Osteocyte (in vitro differentiated cells): ENCODE measurements around the gene KCNN2. TPM values are rescaled to one million over a fixed set of nuclear protein-coding genes. Genes with fewer than 3 reads are reported as not detected.

Source experiments
- DNase-seq: peaks from one replicate; pipeline ENCODE4 v3.0.0; 2021; ENCODE audit warnings: mixed read lengths; ENCODE audit not compliant: unreplicated experiment; ENCODE audit errors: extremely low spot score
- H3K27ac Mint-ChIP-seq: one replicate; pipeline ENCODE4 v1.8.0; 2021; ENCODE audit warnings: mild to moderate bottlenecking, mixed read lengths; ENCODE audit not compliant: unreplicated experiment
- H3K27me3 Mint-ChIP-seq: one replicate; pipeline ENCODE4 v1.8.0; 2021; ENCODE audit warnings: mixed read lengths; ENCODE audit not compliant: unreplicated experiment
- H3K36me3 Mint-ChIP-seq: one replicate; pipeline ENCODE4 v1.8.0; 2021; ENCODE audit warnings: mixed read lengths; ENCODE audit not compliant: unreplicated experiment
- H3K4me1 Mint-ChIP-seq: one replicate; pipeline ENCODE4 v1.8.0; 2021; ENCODE audit warnings: mixed read lengths; ENCODE audit not compliant: unreplicated experiment
- H3K4me3 Mint-ChIP-seq: one replicate; pipeline ENCODE4 v1.8.0; 2021; ENCODE audit warnings: mild to moderate bottlenecking, moderate library complexity, mixed read lengths; ENCODE audit not compliant: unreplicated experiment
- H3K9me3 Mint-ChIP-seq: one replicate; pipeline ENCODE4 v1.8.0; 2021; ENCODE audit warnings: mixed read lengths; ENCODE audit not compliant: unreplicated experiment
- CTCF ChIP-seq: fragments of 200-600 bp; sonication (generic); IDR thresholded peaks from 2 replicates; pipeline ENCODE4 v1.5.0; 2021; ENCODE audit warnings: antibody characterized with exemption, mild to moderate bottlenecking, moderate library complexity
- total RNA-seq: library from RNA; stranded (reverse); gene quantifications from 2 replicates; pipeline ENCODE4 v1.2.1, GENCODE V29; 2021

The KCNN2 gene
- total RNA-seq, 1 donor from 2014 or later, result 0.08 TPM

DNA sequence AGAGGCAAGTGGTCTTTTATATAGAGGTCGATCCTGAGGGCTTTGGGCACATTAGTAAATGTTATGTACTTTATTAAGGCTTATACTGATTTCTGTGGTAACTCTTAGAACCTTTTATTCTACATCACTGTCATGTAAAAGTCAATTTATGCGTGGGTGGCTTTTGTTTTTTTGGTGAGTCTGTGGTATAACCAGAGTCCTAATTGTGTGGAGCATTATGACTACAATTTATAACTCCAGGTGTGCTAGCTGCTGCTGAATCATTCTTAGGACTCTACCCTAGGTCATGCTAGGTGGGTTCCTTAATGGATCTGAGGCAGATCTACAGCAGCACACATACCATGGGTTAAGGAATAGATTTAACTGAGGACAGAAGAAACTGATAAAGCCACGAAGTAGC lies 33.9 kb upstream of the KCNN2 start:
- peaks cover 5% of the 10 kb centered on the region for H3K9me3 Mint-ChIP-seq
- H3K36me3 Mint-ChIP-seq, result no peaks in the 10 kb centered on the region
- no peak for TF ChIP-seq CTCF
- DNase-seq, result no peak
- H3K4me3 Mint-ChIP-seq, result no peak overlapping the region
- no peak overlapping the region for H3K27ac Mint-ChIP-seq
- no peaks in the 10 kb centered on the region for H3K4me1 Mint-ChIP-seq
- H3K27me3 Mint-ChIP-seq, result no peaks in the 10 kb centered on the region

- Mint-ChIP-seq H3K27ac (no peak overlapping the region), H3K9me3 (no peaks in the 10 kb centered on the region), H3K4me3 (no peak overlapping the region), H3K27me3 (no peaks in the 10 kb centered on the region), H3K4me1 (peaks cover 12% of the 10 kb centered on the region), H3K36me3 (no peaks in the 10 kb centered on the region)
- no peak for DNase-seq
- no peak for TF ChIP-seq CTCF
These were observed 30.8 kb upstream of the KCNN2 start for GRCh38 chr5:114330916-114331531.

DNA sequence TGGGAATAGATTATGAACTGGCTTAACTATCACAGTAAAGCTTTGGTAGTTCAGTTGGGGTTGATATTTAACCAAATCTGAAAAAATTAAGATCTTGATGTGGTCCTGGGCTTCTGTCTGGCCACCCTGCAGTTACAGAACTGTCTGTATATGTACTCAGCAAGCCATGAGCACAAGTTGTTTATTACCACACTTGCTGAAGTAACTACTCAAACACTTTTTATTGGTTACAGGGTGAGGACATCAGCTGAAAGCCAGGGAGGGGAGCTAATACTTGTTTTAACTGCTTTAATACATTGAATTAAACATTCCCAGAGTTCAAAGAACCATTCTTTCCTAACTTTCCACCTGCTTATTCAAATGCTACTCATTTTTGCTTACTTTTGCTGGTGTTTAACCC lies 29.4 kb upstream of the KCNN2 start:
- Mint-ChIP-seq H3K36me3 (no peaks in the 10 kb centered on the region), H3K4me3 (no peak overlapping the region), H3K27ac (no peak overlapping the region), H3K4me1 (peaks cover 12% of the 10 kb centered on the region), H3K27me3 (no peaks in the 10 kb centered on the region), H3K9me3 (no peaks in the 10 kb centered on the region)
- no peak for DNase-seq
- TF ChIP-seq CTCF, result no peak

DNA sequence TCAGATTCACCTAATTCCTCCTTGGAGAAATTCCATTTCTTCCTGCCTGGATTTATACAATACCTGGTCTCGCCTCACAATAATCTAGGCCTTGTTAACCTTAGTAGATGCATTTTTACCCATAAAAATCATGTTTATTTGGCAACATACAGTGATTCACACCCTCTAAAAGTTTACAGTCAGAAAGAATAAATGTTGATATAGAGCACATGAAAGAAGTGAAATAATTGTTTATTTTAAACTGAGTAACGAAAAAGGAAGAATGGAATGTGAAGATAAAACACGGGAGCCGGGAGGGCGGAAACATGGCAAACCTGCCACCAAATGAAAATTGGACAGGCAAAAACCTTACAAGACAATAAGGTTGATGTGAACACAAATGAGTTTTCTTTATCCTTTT lies 28.9 kb upstream of the KCNN2 start:
- Mint-ChIP-seq H3K4me1 (peaks cover 12% of the 10 kb centered on the region), H3K27me3 (no peaks in the 10 kb centered on the region), H3K36me3 (no peaks in the 10 kb centered on the region), H3K9me3 (no peaks in the 10 kb centered on the region), H3K27ac (no peak overlapping the region), H3K4me3 (no peak overlapping the region)
- DNase-seq, result no peak
- TF ChIP-seq CTCF, result no peak

- Mint-ChIP-seq H3K9me3 (peaks cover 3% of the 10 kb centered on the region), H3K27ac (peak overlapping the region; percentile 70), H3K36me3 (no peaks in the 10 kb centered on the region), H3K4me1 (peaks cover 12% of the 10 kb centered on the region), H3K27me3 (no peaks in the 10 kb centered on the region), H3K4me3 (no peak overlapping the region)
- DNase-seq, result no peak
- TF ChIP-seq CTCF, result no peak
These were observed 26.5 kb upstream of the KCNN2 start for GRCh38 chr5:114335391-114335790.
